Measurements from ENCODE around the gene DENND1B. TPM values are rescaled to one million over a fixed set of nuclear protein-coding genes. Genes with fewer than 3 reads are reported as not detected.

The DENND1B gene
- polyA plus RNA-seq, 1 donor from 2014 or later: 12.4 TPM

DNA sequence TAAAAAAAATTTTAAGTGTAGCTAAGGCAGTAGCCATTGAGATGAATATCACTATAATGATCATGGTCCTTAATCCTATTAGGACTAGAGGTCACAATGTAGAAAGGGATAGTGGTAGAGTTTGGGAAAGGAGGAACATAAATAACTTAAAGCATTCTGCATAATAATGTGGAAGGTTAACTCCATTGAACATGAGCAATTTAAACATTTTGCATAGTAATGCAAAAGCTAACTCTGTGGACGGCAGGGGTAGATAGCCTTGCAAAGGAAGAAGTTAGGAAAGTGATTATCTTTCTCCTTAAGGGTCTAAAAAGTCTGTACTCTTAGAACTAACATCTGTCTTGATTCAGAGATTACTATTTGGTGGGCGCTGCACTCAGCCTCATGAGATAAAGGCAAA lies 39.0 kb upstream of the DENND1B start:
- no peaks in the 10 kb centered on the region for H3K27me3 ChIP-seq (ENCODE audit: insufficient read depth, low read depth, low read length)
- no peaks in the 10 kb centered on the region for H3K9me3 ChIP-seq (ENCODE audit: low read length)
- no peaks in the 10 kb centered on the region for H3K79me2 ChIP-seq (replicated peaks; ENCODE audit: insufficient read depth, low read length)
- no peak overlapping the region for H3K9ac ChIP-seq (ENCODE audit: low read length)
- H2AFZ ChIP-seq (ENCODE audit: low read depth, low read length): no peak overlapping the region
- H3K36me3 ChIP-seq (ENCODE audit: insufficient read depth, low read length): no peaks in the 10 kb centered on the region
- no peak overlapping the region for H3K27ac ChIP-seq (ENCODE audit: low read length)
- no peaks in the 10 kb centered on the region for H4K20me1 ChIP-seq (ENCODE audit: insufficient read depth)
- no peaks in the 10 kb centered on the region for H3K9me2 ChIP-seq (ENCODE audit: insufficient read depth, low read length)
- no peaks in the 10 kb centered on the region for H3F3A ChIP-seq (ENCODE audit: insufficient read depth, low read length, poor library complexity, severe bottlenecking)
- no peak overlapping the region for H3K4me2 ChIP-seq (ENCODE audit: low read length)
- no peak overlapping the region for H3K4me3 ChIP-seq (ENCODE audit: low read length)
- TF ChIP-seq EP300 (conservative IDR thresholded peaks at IDR 0.05; ENCODE audit: poor library complexity, severe bottlenecking) (no peak), POLR2AphosphoS5 (IDR thresholded peaks at IDR 0.05) (no peak), EZH2 (IDR thresholded peaks at IDR 0.05; ENCODE audit: borderline replicate concordance, insufficient read depth, low read length, poor library complexity, severe bottlenecking) (no peak), SMC3 (conservative IDR thresholded peaks at IDR 0.05; ENCODE audit: poor library complexity) (no peak), MXI1 (conservative IDR thresholded peaks at IDR 0.05; ENCODE audit: poor library complexity, severe bottlenecking) (no peak)

- no peak overlapping the region for H3K4me3 ChIP-seq (ENCODE audit: low read length)
- no peaks in the 10 kb centered on the region for H3K9me3 ChIP-seq (ENCODE audit: low read length)
- no peaks in the 10 kb centered on the region for H4K20me1 ChIP-seq (ENCODE audit: insufficient read depth)
- H3F3A ChIP-seq (ENCODE audit: insufficient read depth, low read length, poor library complexity, severe bottlenecking): no peaks in the 10 kb centered on the region
- H3K9ac ChIP-seq (ENCODE audit: low read length): no peak overlapping the region
- no peaks in the 10 kb centered on the region for H3K79me2 ChIP-seq (replicated peaks; ENCODE audit: insufficient read depth, low read length)
- H3K4me2 ChIP-seq (ENCODE audit: low read length): no peak overlapping the region
- no peak overlapping the region for H2AFZ ChIP-seq (ENCODE audit: low read depth, low read length)
- H3K27ac ChIP-seq (ENCODE audit: low read length): no peak overlapping the region
- H3K9me2 ChIP-seq (ENCODE audit: insufficient read depth, low read length): no peaks in the 10 kb centered on the region
- TF ChIP-seq MXI1 (conservative IDR thresholded peaks at IDR 0.05; ENCODE audit: poor library complexity, severe bottlenecking) (no peak), REST (IDR thresholded peaks at IDR 0.05; ENCODE audit: borderline replicate concordance) (no peak), EZH2 (IDR thresholded peaks at IDR 0.05; ENCODE audit: borderline replicate concordance, insufficient read depth, low read length, poor library complexity, severe bottlenecking) (no peak), SMC3 (conservative IDR thresholded peaks at IDR 0.05; ENCODE audit: poor library complexity) (no peak), EP300 (conservative IDR thresholded peaks at IDR 0.05; ENCODE audit: poor library complexity, severe bottlenecking) (no peak), TAF1 (IDR thresholded peaks at IDR 0.05; ENCODE audit: low read depth) (no peak), RAD21 (conservative IDR thresholded peaks at IDR 0.05) (no peak), POLR2AphosphoS5 (IDR thresholded peaks at IDR 0.05) (no peak)
- TF ChIP-seq, protein P1, sequence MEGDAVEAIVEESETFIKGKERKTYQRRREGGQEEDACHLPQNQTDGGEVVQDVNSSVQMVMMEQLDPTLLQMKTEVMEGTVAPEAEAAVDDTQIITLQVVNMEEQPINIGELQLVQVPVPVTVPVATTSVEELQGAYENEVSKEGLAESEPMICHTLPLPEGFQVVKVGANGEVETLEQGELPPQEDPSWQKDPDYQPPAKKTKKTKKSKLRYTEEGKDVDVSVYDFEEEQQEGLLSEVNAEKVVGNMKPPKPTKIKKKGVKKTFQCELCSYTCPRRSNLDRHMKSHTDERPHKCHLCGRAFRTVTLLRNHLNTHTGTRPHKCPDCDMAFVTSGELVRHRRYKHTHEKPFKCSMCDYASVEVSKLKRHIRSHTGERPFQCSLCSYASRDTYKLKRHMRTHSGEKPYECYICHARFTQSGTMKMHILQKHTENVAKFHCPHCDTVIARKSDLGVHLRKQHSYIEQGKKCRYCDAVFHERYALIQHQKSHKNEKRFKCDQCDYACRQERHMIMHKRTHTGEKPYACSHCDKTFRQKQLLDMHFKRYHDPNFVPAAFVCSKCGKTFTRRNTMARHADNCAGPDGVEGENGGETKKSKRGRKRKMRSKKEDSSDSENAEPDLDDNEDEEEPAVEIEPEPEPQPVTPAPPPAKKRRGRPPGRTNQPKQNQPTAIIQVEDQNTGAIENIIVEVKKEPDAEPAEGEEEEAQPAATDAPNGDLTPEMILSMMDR (IDR thresholded peaks at IDR 0.05; ENCODE audit: poor library complexity, severe bottlenecking): no peak
- no peaks in the 10 kb centered on the region for H3K36me3 ChIP-seq (ENCODE audit: insufficient read depth, low read length)
- H3K27me3 ChIP-seq (ENCODE audit: insufficient read depth, low read depth, low read length): no peaks in the 10 kb centered on the region
These were observed 38.5 kb upstream of the DENND1B start for GRCh38 chr1:197813741-197814140.

Measured in neural cell (in vitro differentiated cells).